Osteoblast (primary cell): ENCODE results near the gene IGLL5. TPM values are rescaled to one million over a fixed set of nuclear protein-coding genes. Genes with fewer than 3 reads are reported as not detected.

Source experiments
- DNase-seq: peaks from one replicate; pipeline ENCODE4 v3.0.0; 2011; ENCODE audit warnings: low spot score, mixed read lengths; ENCODE audit not compliant: insufficient read length; ENCODE audit errors: missing footprints
- H2AFZ ChIP-seq: 2 replicates; pipeline ENCODE4 v1.6.0; 2011; ENCODE audit warnings: mild to moderate bottlenecking, low read length
- H3K27ac ChIP-seq: 2 replicates; pipeline ENCODE4 v1.5.1; 2011; ENCODE audit warnings: mild to moderate bottlenecking, low read depth, low read length, moderate library complexity
- H3K27me3 ChIP-seq: 2 replicates; pipeline ENCODE4 v1.6.0; 2012; ENCODE audit warnings: mild to moderate bottlenecking, control low read depth, inconsistent platforms, low read length, moderate library complexity; ENCODE audit not compliant: insufficient read depth
- H3K36me3 ChIP-seq: 2 replicates; pipeline ENCODE4 v1.5.1; 2011; ENCODE audit warnings: mild to moderate bottlenecking, low read length, control low read depth, moderate library complexity; ENCODE audit not compliant: insufficient read depth
- H3K4me1 ChIP-seq: 2 replicates; pipeline ENCODE4 v1.5.1; 2011; ENCODE audit warnings: mild to moderate bottlenecking, low read length, control low read depth, moderate library complexity; ENCODE audit not compliant: insufficient read depth
- H3K4me2 ChIP-seq: 2 replicates; pipeline ENCODE4 v1.6.0; 2011; ENCODE audit warnings: mild to moderate bottlenecking, low read length; ENCODE audit not compliant: insufficient read depth
- H3K4me3 ChIP-seq: fragments of 200-600 bp; sonication (generic); 3 replicates; pipeline ENCODE4 v1.5.1; 2012; ENCODE audit warnings: mild to moderate bottlenecking, low read length, inconsistent platforms; ENCODE audit not compliant: insufficient read depth
- H3K79me2 ChIP-seq: 2 replicates; pipeline ENCODE4 v1.6.0; 2012; ENCODE audit warnings: mild to moderate bottlenecking, low read length, control low read depth, inconsistent platforms; ENCODE audit not compliant: insufficient read depth
- H3K9me3 ChIP-seq: 2 replicates; pipeline ENCODE4 v1.5.1; 2011; ENCODE audit warnings: low read depth, low read length, control low read depth
- H4K20me1 ChIP-seq: 2 replicates; pipeline ENCODE4 v1.6.0; 2012; ENCODE audit warnings: mild to moderate bottlenecking, low read length, control low read depth; ENCODE audit not compliant: insufficient read depth
- CTCF ChIP-seq: IDR thresholded peaks from 2 replicates; pipeline ENCODE4 v1.5.1; 2011; ENCODE audit warnings: mild to moderate bottlenecking, low read depth, low read length, moderate library complexity; ENCODE audit errors: extremely low read depth
- total RNA-seq: library from RNA; depleted of rRNA; stranded (reverse); fragments of >200 nt; gene quantifications from 2 replicates; pipeline ENCODE4 v1.2.3, GENCODE V29; 2012

Gene IGLL5
- total RNA-seq, 1 donor: not detected

GRCh38 chr22:22918297-22918965 is 30.8 kb downstream of the IGLL5 start:
- Histone ChIP-seq H3K27ac (no peak overlapping the region), H4K20me1 (no peaks in the 10 kb centered on the region), H3K4me1 (no peaks in the 10 kb centered on the region), H3K9me3 (no peaks in the 10 kb centered on the region), H3K4me3 (no peak overlapping the region), H3K36me3 (no peaks in the 10 kb centered on the region), H3K27me3 (no peaks in the 10 kb centered on the region), H3K4me2 (no peak overlapping the region), H2AFZ (no peak overlapping the region), H3K79me2 (no peaks in the 10 kb centered on the region)
- no peak for TF ChIP-seq CTCF
- no peak for DNase-seq

GRCh38 chr22:22919041-22919440 is 31.4 kb downstream of the IGLL5 start:
- H3K79me2 ChIP-seq: no peaks in the 10 kb centered on the region
- no peaks in the 10 kb centered on the region for H3K4me1 ChIP-seq

GRCh38 chr22:22920104-22920654 is 32.6 kb downstream of the IGLL5 start:
- Histone ChIP-seq H3K9me3 (no peaks in the 10 kb centered on the region), H3K4me2 (no peak overlapping the region)
- no peak for TF ChIP-seq CTCF

More at GRCh38 chr22:22919041-22919440, 31.4 kb downstream of the IGLL5 start:
- Histone ChIP-seq H3K36me3 (no peaks in the 10 kb centered on the region), H3K4me3 (no peak overlapping the region), H3K27ac (no peak overlapping the region), H3K4me2 (no peak overlapping the region), H3K27me3 (no peaks in the 10 kb centered on the region), H3K9me3 (no peaks in the 10 kb centered on the region), H2AFZ (no peak overlapping the region), H4K20me1 (no peaks in the 10 kb centered on the region)
- no peak for TF ChIP-seq CTCF
- no peak for DNase-seq

GRCh38 chr22:22920910-22921550 is 33.4 kb downstream of the IGLL5 start:
- no peak for TF ChIP-seq CTCF
- H2AFZ ChIP-seq: no peak overlapping the region
- H3K36me3 ChIP-seq: no peaks in the 10 kb centered on the region
- DNase-seq: no peak
- no peak overlapping the region for H3K4me2 ChIP-seq
- no peak overlapping the region for H3K27ac ChIP-seq
- H3K4me1 ChIP-seq: no peaks in the 10 kb centered on the region
- H3K27me3 ChIP-seq: no peaks in the 10 kb centered on the region
- H3K79me2 ChIP-seq: no peaks in the 10 kb centered on the region
- no peaks in the 10 kb centered on the region for H3K9me3 ChIP-seq
- no peaks in the 10 kb centered on the region for H4K20me1 ChIP-seq
- no peak overlapping the region for H3K4me3 ChIP-seq

More at GRCh38 chr22:22920104-22920654, 32.6 kb downstream of the IGLL5 start:
- no peaks in the 10 kb centered on the region for H4K20me1 ChIP-seq
- no peak for DNase-seq
- H3K4me1 ChIP-seq: no peaks in the 10 kb centered on the region
- no peak overlapping the region for H3K27ac ChIP-seq
- no peaks in the 10 kb centered on the region for H3K36me3 ChIP-seq
- H3K4me3 ChIP-seq: no peak overlapping the region
- no peaks in the 10 kb centered on the region for H3K27me3 ChIP-seq
- H2AFZ ChIP-seq: no peak overlapping the region
- H3K79me2 ChIP-seq: no peaks in the 10 kb centered on the region
